SK-N-SH (cell line): Measurements from ENCODE around the gene KRT27.

Experiments
- FOXM1 ChIP-seq: IDR thresholded peaks from 2 replicates; pipeline ENCODE4 v1.4.0; 2012; ENCODE audit warnings: low read depth, mild to moderate bottlenecking
- GABPA ChIP-seq: IDR thresholded peaks from 2 replicates; pipeline ENCODE4 v1.4.0; 2012; ENCODE audit warnings: low read depth, mild to moderate bottlenecking
- NFIC ChIP-seq: IDR thresholded peaks from 2 replicates; pipeline ENCODE4 v1.4.0; 2012; ENCODE audit warnings: borderline replicate concordance
- RFX5 ChIP-seq: IDR thresholded peaks from 2 replicates; pipeline ENCODE4 v1.6.1; 2012; ENCODE audit warnings: mild to moderate bottlenecking, improper control_type of control experiment, low read length
- YY1 ChIP-seq: IDR thresholded peaks from 2 replicates; pipeline ENCODE4 v1.4.0; 2012; ENCODE audit warnings: low read depth, mild to moderate bottlenecking
- TF ChIP-seq, protein P1 (sequence below): IDR thresholded peaks from 2 replicates; pipeline ENCODE4 v1.4.0; 2012; ENCODE audit warnings: low read depth, borderline replicate concordance
- TF ChIP-seq, protein P2 (sequence below): fragments of 200-600 bp; sonication (generic); IDR thresholded peaks from 2 replicates; pipeline ENCODE4 v1.6.1; 2017; ENCODE audit warnings: antibody characterized with exemption, mild to moderate bottlenecking, moderate library complexity
- TF ChIP-seq, protein P3 (sequence below): IDR thresholded peaks from 2 replicates; pipeline ENCODE4 v1.4.0; 2012; ENCODE audit warnings: low read depth

DNA sequence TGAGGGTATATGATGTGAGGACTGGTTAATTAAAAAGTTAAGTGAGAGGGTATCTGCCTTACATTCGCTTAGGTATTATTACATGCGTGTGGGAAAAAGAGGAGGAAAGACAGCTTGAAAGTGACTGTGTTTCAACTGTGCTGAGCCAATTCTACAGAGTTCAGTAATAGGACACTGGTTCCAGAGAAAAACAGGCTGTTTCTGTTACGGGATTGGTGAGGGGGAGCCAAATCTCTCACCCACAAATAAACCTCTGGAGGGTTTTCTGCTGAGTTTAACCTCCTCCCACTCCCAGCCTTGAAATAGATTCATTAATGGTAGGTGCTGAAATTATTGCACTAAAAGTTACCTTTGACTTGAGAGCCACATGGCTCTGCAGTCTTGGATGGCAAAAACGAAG is 6.4 kb downstream of the KRT27 start:
- no peak for TF ChIP-seq NFIC
- TF ChIP-seq, protein P1, sequence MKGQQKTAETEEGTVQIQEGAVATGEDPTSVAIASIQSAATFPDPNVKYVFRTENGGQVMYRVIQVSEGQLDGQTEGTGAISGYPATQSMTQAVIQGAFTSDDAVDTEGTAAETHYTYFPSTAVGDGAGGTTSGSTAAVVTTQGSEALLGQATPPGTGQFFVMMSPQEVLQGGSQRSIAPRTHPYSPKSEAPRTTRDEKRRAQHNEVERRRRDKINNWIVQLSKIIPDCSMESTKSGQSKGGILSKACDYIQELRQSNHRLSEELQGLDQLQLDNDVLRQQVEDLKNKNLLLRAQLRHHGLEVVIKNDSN: no peak
- no peak for TF ChIP-seq GABPA
- TF ChIP-seq, protein P2, sequence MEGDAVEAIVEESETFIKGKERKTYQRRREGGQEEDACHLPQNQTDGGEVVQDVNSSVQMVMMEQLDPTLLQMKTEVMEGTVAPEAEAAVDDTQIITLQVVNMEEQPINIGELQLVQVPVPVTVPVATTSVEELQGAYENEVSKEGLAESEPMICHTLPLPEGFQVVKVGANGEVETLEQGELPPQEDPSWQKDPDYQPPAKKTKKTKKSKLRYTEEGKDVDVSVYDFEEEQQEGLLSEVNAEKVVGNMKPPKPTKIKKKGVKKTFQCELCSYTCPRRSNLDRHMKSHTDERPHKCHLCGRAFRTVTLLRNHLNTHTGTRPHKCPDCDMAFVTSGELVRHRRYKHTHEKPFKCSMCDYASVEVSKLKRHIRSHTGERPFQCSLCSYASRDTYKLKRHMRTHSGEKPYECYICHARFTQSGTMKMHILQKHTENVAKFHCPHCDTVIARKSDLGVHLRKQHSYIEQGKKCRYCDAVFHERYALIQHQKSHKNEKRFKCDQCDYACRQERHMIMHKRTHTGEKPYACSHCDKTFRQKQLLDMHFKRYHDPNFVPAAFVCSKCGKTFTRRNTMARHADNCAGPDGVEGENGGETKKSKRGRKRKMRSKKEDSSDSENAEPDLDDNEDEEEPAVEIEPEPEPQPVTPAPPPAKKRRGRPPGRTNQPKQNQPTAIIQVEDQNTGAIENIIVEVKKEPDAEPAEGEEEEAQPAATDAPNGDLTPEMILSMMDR: no peak
- no peak for TF ChIP-seq FOXM1
- TF ChIP-seq, protein P3, sequence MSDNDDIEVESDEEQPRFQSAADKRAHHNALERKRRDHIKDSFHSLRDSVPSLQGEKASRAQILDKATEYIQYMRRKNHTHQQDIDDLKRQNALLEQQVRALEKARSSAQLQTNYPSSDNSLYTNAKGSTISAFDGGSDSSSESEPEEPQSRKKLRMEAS: no peak
- TF ChIP-seq RFX5: no peak
- no peak for TF ChIP-seq YY1
